DMS53 treated with DMSO at 0.1 percent for 48 hours (cell line): ENCODE measurements around the gene KBTBD7.

Source experiments
- DNase-seq: peaks from one replicate; lab custom pipeline; 2025; ENCODE audit not compliant: unreplicated experiment; lab: John Stamatoyannopoulos, UW

Gene KBTBD7

GRCh38 chr13:41193919-41194824 is at the start of gene KBTBD7:
Gene KBTBD7 (minus strand): TSS chr13:41194569. CDS start chr13:41194257, 312 bp downstream.
- peak; percentile 78 for DNase-seq

DNA sequence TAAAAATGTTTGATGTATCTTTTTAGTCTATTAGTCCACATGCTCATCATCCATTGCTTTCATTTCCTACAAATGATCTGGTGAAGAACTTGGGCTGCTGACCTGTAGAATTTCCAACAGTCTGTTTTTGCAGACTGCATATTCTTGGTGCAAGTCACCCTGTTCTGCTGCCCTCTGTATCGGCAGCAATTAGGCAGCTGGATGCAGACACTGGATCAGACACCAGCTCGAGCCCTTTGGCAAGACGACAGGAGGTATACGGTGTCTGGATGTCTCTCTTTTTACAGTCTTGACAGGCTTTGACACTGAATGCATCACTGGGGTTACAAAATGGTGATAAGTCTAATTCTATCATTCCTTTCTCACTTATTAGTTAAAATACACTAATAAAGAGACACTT is 47.3 kb upstream of the KBTBD7 start:
- no peak for DNase-seq

DNA sequence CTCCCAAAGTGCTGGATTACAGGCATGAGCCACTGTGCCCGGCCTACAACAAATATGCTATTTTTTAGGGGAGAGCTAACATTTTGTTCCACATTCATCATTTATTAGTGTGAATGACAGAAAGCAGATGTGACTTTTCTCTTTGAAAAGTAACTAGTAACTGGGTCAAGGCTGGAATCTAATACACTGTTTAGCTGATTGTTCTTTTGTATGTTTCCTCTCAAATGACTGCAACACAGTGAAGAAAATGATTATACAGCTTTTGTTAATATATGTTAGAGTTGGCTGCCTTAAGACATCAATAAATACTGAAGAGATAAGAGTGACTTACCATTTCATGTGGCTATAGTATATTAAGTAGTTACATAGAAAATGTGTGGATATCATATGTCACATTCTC is 42.0 kb upstream of the KBTBD7 start:
- DNase-seq, result no peak

DNA sequence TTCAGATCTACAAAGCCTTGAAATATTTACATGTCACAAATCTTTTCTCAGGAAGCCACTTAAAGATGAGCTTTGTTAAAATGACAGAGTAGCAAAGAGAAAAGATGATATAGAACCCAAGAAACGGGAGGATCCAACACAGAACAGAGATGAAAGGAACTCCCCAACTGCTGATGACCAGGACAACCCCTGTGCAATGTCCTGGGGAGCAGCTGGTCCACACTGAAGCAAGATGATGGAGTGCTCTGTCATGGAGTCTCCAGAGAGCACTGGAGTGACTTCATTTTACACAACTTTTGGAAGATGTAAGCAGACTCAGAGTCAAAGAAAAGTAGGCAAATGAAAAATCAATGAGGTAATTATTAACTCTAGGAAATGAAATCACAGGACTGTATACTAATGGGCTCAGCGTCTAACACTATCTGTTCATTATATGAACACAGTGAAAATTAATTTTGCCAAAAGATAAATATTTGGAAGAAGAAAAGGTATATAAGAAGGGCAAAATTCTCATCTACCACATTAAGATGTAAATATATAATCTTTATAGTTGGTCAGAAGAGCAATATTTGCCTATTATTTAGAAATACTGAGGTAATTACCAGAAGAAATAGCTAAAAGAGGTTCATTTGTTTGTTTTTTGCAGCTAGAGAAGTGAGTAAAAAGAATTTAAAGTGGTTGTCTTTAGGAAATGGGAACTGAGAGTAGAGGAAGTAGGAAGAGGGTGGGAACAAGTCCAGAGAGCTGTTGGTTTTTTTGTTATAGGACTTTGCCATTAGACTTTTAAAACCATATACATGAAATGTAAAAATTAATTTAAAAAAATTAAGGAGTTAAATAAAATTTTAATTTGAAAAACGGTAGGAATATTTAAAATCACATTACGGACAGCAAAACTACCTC is 38.5 kb upstream of the KBTBD7 start:
- DNase-seq, result no peak

GRCh38 chr13:41231786-41232185 is 37.4 kb upstream of the KBTBD7 start:
- peak; percentile 79 for DNase-seq

- DNase-seq, result peak; percentile 44
Observed at GRCh38 chr13:41231025-41231677, 36.8 kb upstream of the KBTBD7 start.

- no peak for DNase-seq
Observed at GRCh38 chr13:41229356-41229755, 35.0 kb upstream of the KBTBD7 start.

- no peak for DNase-seq
Observed at GRCh38 chr13:41224113-41225110, 30.0 kb upstream of the KBTBD7 start.

- DNase-seq, result peak; percentile 41
Observed at GRCh38 chr13:41222259-41222852, 28.0 kb upstream of the KBTBD7 start.

DNA sequence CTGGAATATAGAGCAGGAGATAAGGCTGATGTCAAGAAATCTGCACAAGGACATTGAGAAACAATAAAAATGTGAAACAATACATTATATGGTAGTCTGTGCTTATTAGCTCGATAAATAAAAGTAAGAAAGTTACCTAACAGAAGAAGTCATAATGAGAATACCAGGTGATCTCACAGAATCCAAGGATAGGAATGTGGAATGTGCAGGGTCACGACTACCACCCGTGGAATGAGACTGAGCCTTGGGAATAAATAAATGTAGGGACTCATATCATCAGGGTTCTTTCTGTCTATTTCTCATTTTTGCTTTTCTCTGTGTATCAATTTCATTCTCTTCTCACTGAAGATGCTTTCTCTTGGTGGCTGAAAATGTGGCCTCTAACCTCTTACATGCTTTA is 26.0 kb upstream of the KBTBD7 start:
- no peak for DNase-seq

DNA sequence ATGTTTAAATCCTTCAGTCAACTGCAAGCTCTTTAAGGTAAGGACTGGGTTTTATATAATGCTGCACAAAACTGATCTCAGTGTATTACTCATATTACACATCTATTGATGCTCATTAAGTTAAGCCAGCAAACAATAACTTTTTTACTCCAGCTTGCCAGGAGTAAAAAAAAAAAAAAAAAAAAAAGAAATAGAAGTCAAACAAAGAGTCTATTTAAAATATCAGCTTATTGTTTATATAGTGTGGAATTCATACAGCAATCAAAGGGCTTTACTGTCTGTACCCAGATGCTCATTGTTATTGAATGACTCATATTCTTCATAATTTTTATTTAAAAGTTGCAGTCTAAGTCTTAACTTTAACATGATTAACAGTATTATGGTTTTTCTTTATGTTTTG is 21.8 kb upstream of the KBTBD7 start:
- DNase-seq, result no peak

DNA sequence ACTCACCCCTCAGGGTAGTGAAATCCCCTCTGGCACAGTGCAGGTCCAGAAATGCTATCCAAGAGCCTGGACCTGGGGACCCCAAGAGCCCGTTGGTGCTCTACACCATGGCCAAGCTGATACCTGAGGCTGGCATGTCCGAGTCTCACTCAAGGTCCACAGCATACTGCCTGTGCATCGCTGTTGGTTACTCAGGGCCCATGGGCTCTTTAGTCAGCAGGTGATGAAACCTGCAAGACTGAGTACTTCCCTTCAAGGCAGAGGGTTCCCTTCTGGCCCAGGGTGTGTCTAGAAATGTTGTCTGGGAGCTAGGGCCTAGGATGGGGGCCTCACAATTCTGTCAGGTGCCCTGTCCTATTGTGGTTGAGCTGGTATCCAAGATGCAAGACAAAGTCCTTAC is 19.6 kb upstream of the KBTBD7 start:
- no peak for DNase-seq

DNA sequence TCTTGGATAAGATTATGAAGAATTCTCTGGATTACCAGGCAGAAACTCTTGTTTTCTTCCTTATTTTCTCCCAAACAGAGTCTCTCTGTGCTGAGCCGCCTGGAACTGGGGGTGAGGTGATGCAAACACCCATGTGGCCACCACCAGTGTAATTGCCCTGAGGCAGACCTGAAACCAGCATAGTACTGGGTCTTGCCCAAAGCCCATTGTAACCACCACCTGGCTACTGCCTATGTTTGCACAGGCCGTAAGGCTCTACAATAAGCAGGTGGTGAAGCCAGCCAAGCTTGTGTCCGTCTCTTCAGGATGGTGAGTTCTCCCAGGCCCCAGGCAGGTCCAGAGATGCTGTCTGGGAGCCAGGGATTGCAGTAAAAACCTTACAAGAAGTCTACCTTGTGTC is 18.9 kb upstream of the KBTBD7 start:
- DNase-seq, result peak; percentile 31

- no peak for DNase-seq
Observed at GRCh38 chr13:41212881-41213280, 18.5 kb upstream of the KBTBD7 start.

DNA sequence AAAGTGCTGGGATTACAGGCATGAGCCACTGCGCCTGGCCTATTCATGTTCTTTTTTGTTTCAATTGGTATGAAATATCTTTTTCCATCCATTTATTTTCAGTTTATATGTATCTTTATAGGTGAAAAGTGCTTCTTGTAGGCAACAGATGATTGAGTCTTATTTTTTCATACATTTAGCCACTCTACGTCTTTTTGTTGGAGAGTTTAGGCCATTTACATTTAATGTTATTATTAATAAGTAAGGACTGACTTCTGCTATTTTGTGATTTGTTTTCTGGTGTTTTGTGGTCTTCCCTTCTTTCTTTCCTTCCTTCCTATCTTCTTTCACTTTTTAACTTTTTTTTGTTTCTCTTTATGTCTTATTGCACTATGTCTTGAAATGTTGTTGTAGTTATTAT is 16.7 kb upstream of the KBTBD7 start:
- no peak for DNase-seq

- DNase-seq, result no peak
Observed at GRCh38 chr13:41206467-41206866, 12.1 kb upstream of the KBTBD7 start.

- DNase-seq, result no peak
Observed at GRCh38 chr13:41203810-41204209, 9.4 kb upstream of the KBTBD7 start.

DNA sequence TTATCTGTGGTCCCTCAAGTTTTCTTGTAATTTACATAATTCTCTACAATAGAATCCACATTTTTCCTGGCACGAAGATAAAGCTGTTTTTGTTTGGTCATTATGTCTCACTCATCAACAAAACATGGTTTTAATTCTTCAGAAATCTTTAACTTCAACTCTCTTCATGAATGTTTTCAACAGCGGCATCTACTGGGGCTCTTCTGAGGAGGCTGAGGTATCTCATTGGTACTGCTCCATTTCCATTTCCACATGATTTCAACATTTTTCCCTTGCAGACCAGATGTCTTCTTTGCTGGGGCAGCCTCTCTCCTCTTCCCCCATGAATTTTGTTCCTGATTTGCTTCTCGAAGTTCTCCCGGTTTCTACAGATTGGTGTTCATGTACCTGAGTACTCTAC is 5.8 kb upstream of the KBTBD7 start:
- DNase-seq, result no peak

GRCh38 chr13:41199526-41199925 is 5.2 kb upstream of the KBTBD7 start:
- no peak for DNase-seq

GRCh38 chr13:41199079-41199478 is 4.7 kb upstream of the KBTBD7 start:
- DNase-seq, result no peak
